ENCODE measurements around the gene AUTS2. TPM values are rescaled to one million over a fixed set of nuclear protein-coding genes. Genes with fewer than 3 reads are reported as not detected.

Gene AUTS2
- total and polyA plus RNA-seq, 2 donors (not counting 1 experiment from before 2014, with no cell fraction given), result 0.60 to 9.1 TPM

DNA sequence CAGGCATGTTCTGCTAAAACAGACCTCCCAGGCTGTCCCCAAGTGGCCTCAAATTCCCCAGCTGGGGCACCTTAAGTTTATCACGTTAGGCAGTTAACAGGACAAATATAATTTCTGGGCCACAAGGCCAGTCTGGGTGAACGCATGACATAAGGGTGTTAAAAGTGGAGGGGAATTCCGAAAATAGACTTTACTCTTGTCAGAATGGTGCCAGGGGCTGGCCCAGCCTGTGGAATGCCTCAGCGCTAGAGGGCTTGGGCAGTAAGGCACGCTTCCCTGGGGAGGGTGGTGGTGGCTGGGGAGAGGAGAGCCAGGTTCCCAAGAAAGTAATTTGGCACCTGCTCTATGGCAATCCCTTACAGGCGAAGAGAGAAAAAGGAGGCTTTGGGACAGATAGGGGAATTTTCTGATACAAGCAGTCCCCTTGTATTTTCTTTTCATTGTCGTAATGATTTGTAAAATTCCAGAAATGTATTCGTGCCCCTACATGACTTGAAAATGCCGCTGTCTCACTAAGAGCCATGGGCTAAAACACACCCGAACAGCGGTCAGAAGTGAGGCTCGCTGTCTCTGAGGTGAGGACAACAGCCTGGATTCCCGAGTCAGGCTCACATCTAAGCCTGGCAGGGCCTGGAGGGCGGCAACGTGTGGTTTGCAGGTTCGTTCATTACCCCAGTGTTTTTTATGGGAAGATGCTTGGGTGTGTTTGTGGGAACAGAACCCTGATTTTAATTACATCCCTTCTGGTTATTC is 1070.5 kb downstream of the AUTS2 start:
- Histone ChIP-seq H3K4me1 (ENCODE audit: control insufficient read depth, extremely low read depth, insufficient read depth, low read length) (no peaks in the 10 kb centered on the region), H3K9me3 (ENCODE audit: control insufficient read depth, insufficient read depth, low read depth, low read length) (no peaks in the 10 kb centered on the region), H3K27ac (ENCODE audit: insufficient read depth, low read length) (no peak overlapping the region), H3K27me3 (ENCODE audit: control insufficient read depth, insufficient read depth, low read length) (no peaks in the 10 kb centered on the region), H4K20me1 (ENCODE audit: control insufficient read depth, extremely low read depth, insufficient read depth, low read length) (no peaks in the 10 kb centered on the region), H3K36me3 (ENCODE audit: control insufficient read depth, insufficient read depth, low read length) (no peaks in the 10 kb centered on the region), H3K9ac (ENCODE audit: insufficient read depth, low read length) (no peak overlapping the region), H3K4me3 (replicated peaks in 1 of 4; ENCODE audit: control extremely low read depth in 1 of 4, insufficient read depth in 1 of 4, low read depth in 3 of 4, low read length in 4 of 4) (no peak overlapping the region), H3K4me2 (ENCODE audit: extremely low read depth, insufficient read depth, low read length) (no peak overlapping the region), H3K79me2 (ENCODE audit: control insufficient read depth, insufficient read depth, low read length) (no peaks in the 10 kb centered on the region), H2AFZ (ENCODE audit: low read length) (no peak overlapping the region)
- no peak for DNase-seq (ENCODE audit: low read depth in 2 of 2)
- TF ChIP-seq CTCF (conservative IDR thresholded peaks at IDR 0.05 in 1 of 2, IDR thresholded peaks at IDR 0.05 in 1 of 2; ENCODE audit: low read depth in 1 of 2, low read length in 2 of 2) (no peak), EZH2 (IDR thresholded peaks at IDR 0.05; ENCODE audit: low read length, missing control alignments) (no peak)

- no peaks in the 10 kb centered on the region for H3K27me3 ChIP-seq (ENCODE audit: control insufficient read depth, insufficient read depth, low read length)
- no peak overlapping the region for H3K4me3 ChIP-seq (replicated peaks in 1 of 4; ENCODE audit: control extremely low read depth in 1 of 4, insufficient read depth in 1 of 4, low read depth in 3 of 4, low read length in 4 of 4)
- no peaks in the 10 kb centered on the region for H3K79me2 ChIP-seq (ENCODE audit: control insufficient read depth, insufficient read depth, low read length)
- no peaks in the 10 kb centered on the region for H4K20me1 ChIP-seq (ENCODE audit: control insufficient read depth, extremely low read depth, insufficient read depth, low read length)
- H3K27ac ChIP-seq (ENCODE audit: insufficient read depth, low read length), result no peak overlapping the region
- no peaks in the 10 kb centered on the region for H3K9me3 ChIP-seq (ENCODE audit: control insufficient read depth, insufficient read depth, low read depth, low read length)
- DNase-seq (ENCODE audit: low read depth in 2 of 2), result no peak
- H3K36me3 ChIP-seq (ENCODE audit: control insufficient read depth, insufficient read depth, low read length), result no peaks in the 10 kb centered on the region
- H3K9ac ChIP-seq (ENCODE audit: insufficient read depth, low read length), result no peak overlapping the region
- no peak overlapping the region for H2AFZ ChIP-seq (ENCODE audit: low read length)
- no peaks in the 10 kb centered on the region for H3K4me1 ChIP-seq (ENCODE audit: control insufficient read depth, extremely low read depth, insufficient read depth, low read length)
- H3K4me2 ChIP-seq (ENCODE audit: extremely low read depth, insufficient read depth, low read length), result no peak overlapping the region
- TF ChIP-seq EZH2 (IDR thresholded peaks at IDR 0.05; ENCODE audit: low read length, missing control alignments) (no peak), CTCF (conservative IDR thresholded peaks at IDR 0.05 in 1 of 2, IDR thresholded peaks at IDR 0.05 in 1 of 2; ENCODE audit: low read depth in 1 of 2, low read length in 2 of 2) (no peak)
Observed at GRCh38 chr7:70669854-70670253, 1071.6 kb downstream of the AUTS2 start.

- Histone ChIP-seq H2AFZ (ENCODE audit: low read length) (no peak overlapping the region), H3K36me3 (ENCODE audit: control insufficient read depth, insufficient read depth, low read length) (no peaks in the 10 kb centered on the region)
- no peak for DNase-seq (ENCODE audit: low read depth in 2 of 2)
Observed at GRCh38 chr7:70670288-70670687, 1072.0 kb downstream of the AUTS2 start.

More at GRCh38 chr7:70670288-70670687, 1072.0 kb downstream of the AUTS2 start:
- H3K9me3 ChIP-seq (ENCODE audit: control insufficient read depth, insufficient read depth, low read depth, low read length), result no peaks in the 10 kb centered on the region
- H3K27me3 ChIP-seq (ENCODE audit: control insufficient read depth, insufficient read depth, low read length), result no peaks in the 10 kb centered on the region
- no peaks in the 10 kb centered on the region for H4K20me1 ChIP-seq (ENCODE audit: control insufficient read depth, extremely low read depth, insufficient read depth, low read length)
- H3K27ac ChIP-seq (ENCODE audit: insufficient read depth, low read length), result no peak overlapping the region
- H3K4me1 ChIP-seq (ENCODE audit: control insufficient read depth, extremely low read depth, insufficient read depth, low read length), result no peaks in the 10 kb centered on the region
- no peak for TF ChIP-seq EZH2 (IDR thresholded peaks at IDR 0.05; ENCODE audit: low read length, missing control alignments)
- TF ChIP-seq CTCF (conservative IDR thresholded peaks at IDR 0.05 in 1 of 2, IDR thresholded peaks at IDR 0.05 in 1 of 2; ENCODE audit: low read depth in 1 of 2, low read length in 2 of 2), result no peak
- no peak overlapping the region for H3K9ac ChIP-seq (ENCODE audit: insufficient read depth, low read length)
- no peak overlapping the region for H3K4me2 ChIP-seq (ENCODE audit: extremely low read depth, insufficient read depth, low read length)
- no peaks in the 10 kb centered on the region for H3K79me2 ChIP-seq (ENCODE audit: control insufficient read depth, insufficient read depth, low read length)
- H3K4me3 ChIP-seq (replicated peaks in 1 of 4; ENCODE audit: control extremely low read depth in 1 of 4, insufficient read depth in 1 of 4, low read depth in 3 of 4, low read length in 4 of 4), result no peak overlapping the region
